Stimulated activated CD4-positive, alpha-beta T cell treated with anti-CD3 and anti-CD28 coated beads, Interleukin-15, amount 100 ng/mL, for 48 hours (primary cell): ENCODE results near the gene ADSS1.
A peak's percentile ranks its signal among the peaks of the same experiment; 100 is the strongest.

Experiments used
- DNase-seq, 2 donors: peaks; one replicate each; pipeline ENCODE4 v3.0.0-alpha.2; 2020; ENCODE audit warnings: low read depth in 2 of 2

Gene ADSS1

GRCh38 chr14:104699426-104699748, 24.6 kb upstream of the ADSS1 start:
- DNase-seq, result no peak

DNA sequence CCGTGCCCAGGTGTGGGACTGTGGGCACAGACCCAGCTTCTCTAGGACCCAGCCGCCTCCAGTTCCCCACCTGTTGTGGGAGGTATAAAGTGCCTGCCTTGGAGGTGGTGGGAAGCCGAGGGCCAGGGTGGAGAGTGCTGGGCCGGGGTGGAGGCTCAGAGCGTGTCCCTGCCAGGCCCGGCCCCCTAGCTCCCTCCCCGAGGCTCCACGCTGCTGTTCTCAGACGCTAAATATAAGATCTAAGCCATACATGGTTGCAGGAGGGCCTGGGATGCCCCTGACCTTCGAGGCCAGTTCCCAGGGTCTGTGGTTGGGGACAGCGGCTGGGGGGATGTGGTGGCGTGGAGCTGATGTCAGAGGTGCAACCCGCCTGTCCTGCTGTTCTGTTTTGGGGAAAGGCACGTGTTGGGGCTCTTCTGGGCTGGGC, 23.8 kb upstream of the ADSS1 start:
- no peak for DNase-seq

- DNase-seq, result no peak
Observed at GRCh38 chr14:104700747-104701217, 23.2 kb upstream of the ADSS1 start.

DNA sequence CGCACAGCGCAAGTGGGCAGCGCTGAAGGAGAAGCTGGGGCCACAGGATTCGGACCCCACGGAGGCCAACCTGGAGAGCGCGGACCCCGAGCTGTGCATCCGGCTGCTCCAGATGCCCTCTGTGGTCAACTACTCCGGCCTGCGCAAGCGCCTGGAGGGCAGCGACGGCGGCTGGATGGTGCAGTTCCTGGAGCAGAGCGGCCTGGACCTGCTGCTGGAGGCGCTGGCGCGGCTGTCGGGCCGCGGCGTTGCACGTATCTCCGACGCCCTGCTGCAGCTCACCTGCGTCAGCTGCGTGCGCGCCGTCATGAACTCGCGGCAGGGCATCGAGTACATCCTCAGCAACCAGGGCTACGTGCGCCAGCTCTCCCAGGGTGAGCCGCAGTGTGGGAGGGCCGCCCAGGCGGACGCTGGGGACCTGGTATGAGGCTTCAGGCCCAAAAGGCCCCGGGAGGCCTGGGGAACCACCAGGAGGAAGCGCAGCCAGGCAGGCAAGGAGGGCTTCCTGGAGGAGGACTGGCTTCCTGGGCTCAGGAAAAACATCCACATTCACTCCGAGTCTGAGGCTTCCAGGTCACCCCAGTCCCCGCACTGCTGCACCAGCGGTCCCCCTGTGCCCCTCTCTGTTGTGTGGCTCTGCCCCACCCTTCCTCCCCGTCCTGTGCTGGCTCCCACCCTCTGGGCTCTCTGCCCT, 22.5 kb upstream of the ADSS1 start:
- no peak for DNase-seq

- DNase-seq, result no peak
Observed at GRCh38 chr14:104702106-104702505, 21.9 kb upstream of the ADSS1 start.

DNA sequence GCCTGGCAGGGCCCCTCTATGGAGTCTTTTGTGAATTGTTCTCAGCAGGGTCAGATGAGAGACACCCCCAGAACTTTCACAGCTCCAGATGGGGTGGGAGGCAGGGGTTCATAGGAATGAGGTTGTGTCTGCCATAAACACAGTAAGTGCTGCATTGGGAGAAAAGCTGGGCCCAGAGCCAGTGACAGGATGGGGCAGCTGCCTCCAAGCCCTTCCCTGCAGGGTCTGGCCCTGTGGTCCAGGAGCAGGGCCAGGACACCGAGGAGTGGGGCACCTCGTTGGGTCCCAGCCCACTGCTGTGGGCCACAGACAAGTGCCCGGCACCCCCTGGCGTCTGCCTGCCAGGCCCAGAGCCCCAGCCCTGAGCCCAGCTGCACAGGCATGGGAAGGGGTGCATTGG, 21.4 kb upstream of the ADSS1 start:
- DNase-seq, result no peak

DNA sequence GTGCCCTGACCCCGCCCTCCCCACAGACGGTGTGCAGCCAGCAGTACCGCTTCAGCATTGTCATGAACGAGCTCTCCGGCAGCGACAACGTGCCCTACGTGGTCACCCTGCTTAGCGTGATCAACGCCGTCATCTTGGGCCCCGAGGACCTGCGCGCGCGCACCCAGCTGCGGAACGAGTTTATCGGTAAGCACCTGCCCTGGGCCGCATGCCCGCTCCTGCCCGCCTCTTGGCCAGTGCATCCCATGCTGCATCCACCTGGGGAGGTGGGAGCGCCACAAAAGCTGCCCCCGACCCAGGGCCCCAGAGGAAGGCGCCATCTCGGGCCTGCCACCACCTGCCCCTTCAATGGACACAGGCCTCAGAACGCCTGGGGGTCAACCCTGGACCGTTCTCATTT, 20.8 kb upstream of the ADSS1 start:
- DNase-seq, result no peak

GRCh38 chr14:104704252-104704651, 19.8 kb upstream of the ADSS1 start:
- no peak for DNase-seq

DNA sequence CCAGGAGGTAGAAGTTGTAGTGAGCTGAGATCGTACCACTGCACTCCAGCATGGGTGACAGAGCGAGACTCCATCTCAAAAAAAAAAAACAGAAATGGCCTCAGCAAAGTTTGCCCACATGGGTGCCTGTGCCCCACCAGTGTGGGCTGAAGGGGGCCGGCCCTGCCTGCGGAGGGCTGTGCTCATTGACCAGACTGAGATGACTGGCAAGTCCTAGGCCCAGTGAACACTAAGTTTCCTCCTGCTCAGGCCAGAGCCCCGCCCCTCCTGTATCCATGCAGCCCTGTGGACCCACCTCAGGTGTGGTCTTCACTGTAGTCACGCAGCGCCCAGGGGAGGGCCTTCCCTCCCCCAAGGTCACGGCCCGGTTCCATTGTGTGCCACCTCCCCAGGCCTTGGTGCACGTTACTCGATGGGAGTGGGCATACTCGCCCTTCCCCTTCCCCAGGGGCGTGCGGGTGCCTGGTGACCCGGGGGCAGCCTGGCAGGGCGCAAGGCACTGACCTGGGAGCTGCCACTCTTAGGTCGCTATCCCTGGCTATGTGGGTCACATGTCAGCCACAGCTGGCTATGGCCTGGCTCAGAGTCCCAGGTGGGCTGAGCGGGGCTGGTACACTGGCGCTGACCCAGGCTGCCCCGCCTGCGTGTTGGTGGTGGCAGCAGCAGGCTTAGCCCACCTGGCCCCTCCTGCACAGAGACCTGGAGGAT, 18.5 kb upstream of the ADSS1 start:
- DNase-seq, result no peak

GRCh38 chr14:104706733-104707607, 17.1 kb upstream of the ADSS1 start:
- DNase-seq, result no peak

DNA sequence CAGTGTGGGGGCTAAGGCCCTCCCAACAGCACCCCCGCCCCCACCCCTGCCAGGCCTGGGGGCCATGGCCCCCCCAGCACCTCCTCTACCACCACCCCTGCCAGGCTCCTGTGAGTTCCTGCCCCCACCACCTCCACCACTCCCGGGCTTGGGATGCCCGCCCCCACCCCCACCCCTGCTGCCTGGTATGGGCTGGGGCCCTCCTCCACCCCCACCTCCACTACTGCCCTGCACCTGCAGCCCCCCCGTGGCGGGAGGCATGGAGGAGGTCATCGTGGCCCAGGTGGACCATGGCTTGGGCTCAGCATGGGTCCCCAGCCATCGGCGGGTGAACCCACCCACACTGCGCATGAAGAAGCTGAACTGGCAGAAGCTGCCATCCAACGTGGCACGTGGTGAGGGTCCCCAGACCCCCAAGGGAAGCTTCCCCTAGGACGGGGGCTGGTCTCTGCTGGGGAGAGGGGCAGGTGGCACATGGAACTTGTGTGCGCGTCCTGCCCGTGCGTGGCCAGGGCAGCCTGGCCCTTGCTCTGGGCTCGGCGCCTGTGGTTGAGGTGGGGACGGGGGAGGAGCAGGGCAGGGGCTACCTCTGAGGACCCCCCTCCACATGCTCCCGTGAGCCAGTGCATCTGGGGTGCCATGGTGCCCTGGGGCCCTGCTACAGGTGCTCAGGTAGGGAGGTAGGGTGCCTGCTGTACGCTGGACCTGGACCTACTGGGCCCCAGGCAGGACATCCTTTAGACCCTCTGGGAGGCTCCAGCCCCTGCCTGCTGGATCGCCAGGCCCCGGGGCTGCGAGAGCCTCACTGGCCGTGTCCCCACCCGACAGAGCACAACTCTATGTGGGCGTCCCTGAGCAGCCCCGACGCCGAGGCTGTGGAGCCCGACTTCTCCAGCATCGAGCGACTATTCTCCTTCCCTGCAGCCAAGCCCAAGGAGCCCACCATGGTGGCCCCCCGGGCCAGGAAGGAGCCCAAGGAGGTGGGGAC, 16.1 kb upstream of the ADSS1 start:
- DNase-seq, result no peak

- peak; percentile 44 to 62 for DNase-seq
Observed at GRCh38 chr14:104708606-104709268, 15.3 kb upstream of the ADSS1 start.

GRCh38 chr14:104709387-104710039, 14.5 kb upstream of the ADSS1 start:
- DNase-seq, result no peak

DNA sequence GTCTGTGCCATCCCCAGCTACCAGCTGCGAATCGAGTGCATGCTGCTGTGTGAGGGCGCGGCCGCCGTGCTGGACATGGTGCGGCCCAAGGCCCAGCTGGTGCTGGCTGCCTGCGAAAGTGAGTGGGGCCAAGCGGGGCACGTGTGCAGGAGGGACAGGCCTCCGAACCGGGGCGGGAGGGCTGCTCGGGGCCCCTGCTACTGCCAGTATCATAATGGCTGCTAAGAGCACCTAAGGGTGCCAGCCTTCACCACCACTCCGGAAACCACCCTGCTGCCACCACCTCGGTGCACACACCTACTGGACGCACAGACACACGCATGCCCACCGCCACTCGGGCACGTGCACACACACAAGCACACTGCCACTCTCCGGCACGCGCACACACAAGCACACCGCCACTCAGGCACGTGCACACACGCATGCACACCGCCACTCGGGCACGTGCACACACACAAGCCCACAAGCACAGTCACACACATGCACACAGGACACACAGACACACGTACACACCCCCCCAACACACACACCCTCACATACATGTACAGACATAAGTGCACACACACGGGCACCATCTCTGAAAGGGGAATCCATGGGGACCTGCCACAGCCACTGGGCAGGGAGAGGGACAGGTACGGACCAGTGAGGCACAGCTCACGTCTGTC, 13.8 kb upstream of the ADSS1 start:
- DNase-seq, result no peak

GRCh38 chr14:104712881-104713734, 10.9 kb upstream of the ADSS1 start:
- DNase-seq, result no peak

- no peak for DNase-seq
Observed at GRCh38 chr14:104714066-104714465, 10.0 kb upstream of the ADSS1 start.

DNA sequence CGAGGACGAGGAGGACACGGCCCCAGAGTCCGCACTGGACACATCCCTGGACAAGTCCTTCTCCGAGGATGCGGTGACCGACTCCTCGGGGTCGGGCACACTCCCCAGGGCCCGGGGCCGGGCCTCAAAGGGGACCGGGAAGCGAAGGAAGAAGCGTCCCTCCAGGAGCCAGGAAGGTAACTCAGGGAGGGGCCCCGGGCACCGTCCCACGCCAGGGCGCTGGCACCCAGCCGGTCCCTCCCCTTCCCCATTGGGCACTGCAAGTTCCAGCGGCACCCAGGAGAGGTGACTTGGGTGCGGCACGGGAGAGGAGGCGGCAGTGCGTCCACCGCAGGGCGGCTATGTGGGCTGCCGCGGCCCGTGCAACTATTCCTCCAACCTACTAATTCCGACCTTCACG, 9.3 kb upstream of the ADSS1 start:
- no peak for DNase-seq

GRCh38 chr14:104715416-104715815, 8.6 kb upstream of the ADSS1 start:
- no peak for DNase-seq

GRCh38 chr14:104715871-104716270, 8.2 kb upstream of the ADSS1 start:
- DNase-seq, result no peak
